Smooth muscle cell (in vitro differentiated cells): ENCODE measurements around the gene SMCHD1. TPM values are rescaled to one million over a fixed set of nuclear protein-coding genes. Genes with fewer than 3 reads are reported as not detected.
"Not testable (repeated sequence)": the region's sequence is repeated elsewhere in the genome, so short reads cannot be mapped to it uniquely, and the experiment has no call there.

Source experiments
- DNase-seq: peaks from one replicate; lab custom pipeline; 2025; ENCODE audit not compliant: unreplicated experiment; lab: John Stamatoyannopoulos, UW
- H2AFZ ChIP-seq: fragments of 200-600 bp; sonication (generic); 2 replicates; pipeline ENCODE4 v1.6.0; 2016; ENCODE audit warnings: antibody characterized with exemption, low read depth, mild to moderate bottlenecking
- H3F3A ChIP-seq: fragments of 200-600 bp; sonication (generic); 2 replicates; pipeline ENCODE4 v1.6.0; 2017; ENCODE audit warnings: antibody characterized with exemption, low read depth
- H3K27ac ChIP-seq: fragments of 200-600 bp; sonication (generic); 2 replicates; pipeline ENCODE4 v1.5.1; 2016; ENCODE audit warnings: low read depth, mild to moderate bottlenecking
- H3K27me3 ChIP-seq: fragments of 200-600 bp; sonication (generic); 2 replicates; pipeline ENCODE4 v1.6.1; 2016; ENCODE audit warnings: low read depth, mild to moderate bottlenecking
- H3K36me3 ChIP-seq: fragments of 200-600 bp; sonication (generic); 2 replicates; pipeline ENCODE4 v1.5.1; 2016; ENCODE audit warnings: low read depth
- H3K4me1 ChIP-seq: fragments of 200-600 bp; sonication (generic); 2 replicates; pipeline ENCODE4 v1.5.1; 2016; ENCODE audit warnings: low read depth
- H3K4me2 ChIP-seq: fragments of 200-600 bp; sonication (generic); 2 replicates; pipeline ENCODE4 v1.6.0; 2016; ENCODE audit warnings: mild to moderate bottlenecking
- H3K4me3 ChIP-seq: fragments of 200-600 bp; sonication (generic); 2 replicates; pipeline ENCODE4 v1.5.1; 2016; ENCODE audit warnings: mild to moderate bottlenecking
- H3K79me2 ChIP-seq: fragments of 200-600 bp; sonication (generic); 2 replicates; pipeline ENCODE4 v1.6.0; 2016; ENCODE audit warnings: low read depth, mild to moderate bottlenecking
- H3K9ac ChIP-seq: fragments of 200-600 bp; sonication (generic); 2 replicates; pipeline ENCODE4 v1.6.0; 2016; ENCODE audit warnings: low read depth
- H3K9me3 ChIP-seq: fragments of 200-600 bp; sonication (generic); replicated peaks from 2 replicates; pipeline ENCODE4 v1.5.1; 2016; ENCODE audit warnings: low read depth
- H4K20me1 ChIP-seq: fragments of 200-600 bp; sonication (generic); 2 replicates; pipeline ENCODE4 v1.6.0; 2016; ENCODE audit warnings: low read depth
- CTCF ChIP-seq: fragments of 200-600 bp; sonication (generic); IDR thresholded peaks from 2 replicates; pipeline ENCODE4 v1.5.1; 2017; ENCODE audit warnings: borderline replicate concordance, mild to moderate bottlenecking, antibody characterized with exemption; ENCODE audit not compliant: insufficient read depth, poor library complexity, severe bottlenecking
- WGBS: methylation state at CpG from one replicate; pipeline ENCODE4 v1.1.7; 2016; ENCODE audit warnings: low lambda C conversion rate; 5-methylcytosine and 5-hydroxymethylcytosine counted together
- polyA plus RNA-seq: library from polyadenylated mRNA; unstranded; fragments of >200 nt; fragmentation: Nextera tagmentation; extraction: Ambion mirVana; gene quantifications from 2 replicates; pipeline ENCODE4 v1.2.1, GENCODE V29; 2016
- total RNA-seq: library from RNA; depleted of rRNA; stranded (reverse); fragments of >200 nt; gene quantifications from 2 replicates; pipeline ENCODE4 v1.2.3, GENCODE V29; 2014

SMCHD1 gene
- total and polyA plus RNA-seq, 2 experiments from 2014 or later: 5.9 to 46.3 TPM

GRCh38 chr18:2719040-2719439 is 63.5 kb downstream of the SMCHD1 start:
- Histone ChIP-seq H4K20me1 (peaks cover 45% of the 10 kb centered on the region), H3K27ac (no peak overlapping the region), H3K36me3 (peaks cover 16% of the 10 kb centered on the region), H3K9ac (no peak overlapping the region), H3K4me3 (no peak overlapping the region), H2AFZ (no peak overlapping the region), H3F3A (no peaks in the 10 kb centered on the region), H3K4me1 (no peaks in the 10 kb centered on the region), H3K4me2 (no peak overlapping the region), H3K79me2 (peaks cover 1% of the 10 kb centered on the region), H3K9me3 (no peaks in the 10 kb centered on the region), H3K27me3 (no peaks in the 10 kb centered on the region)
- no peak for TF ChIP-seq CTCF
- DNase-seq: no peak
- WGBS: 98% methylated on average over 2 of the region's 2 CpGs

GRCh38 chr18:2723207-2723606 is 67.7 kb downstream of the SMCHD1 start:
- Histone ChIP-seq H3K27me3 (no peaks in the 10 kb centered on the region), H2AFZ (no peak overlapping the region), H3K4me3 (no peak overlapping the region), H4K20me1 (peaks cover 19% of the 10 kb centered on the region), H3K4me1 (no peaks in the 10 kb centered on the region), H3K9ac (no peak overlapping the region), H3K4me2 (no peak overlapping the region), H3K79me2 (no peaks in the 10 kb centered on the region), H3K27ac (no peak overlapping the region), H3K9me3 (no peaks in the 10 kb centered on the region), H3F3A (no peaks in the 10 kb centered on the region), H3K36me3 (peaks cover 45% of the 10 kb centered on the region)
- no peak for TF ChIP-seq CTCF
- WGBS: 81% methylated on average over 1 of the region's 1 CpG
- DNase-seq: no peak

- H3K9ac ChIP-seq: no peak overlapping the region
- H3K9me3 ChIP-seq: no peaks in the 10 kb centered on the region
- H3K4me2 ChIP-seq: no peak overlapping the region
- no peaks in the 10 kb centered on the region for H3K4me1 ChIP-seq
- H4K20me1 ChIP-seq: peaks cover 5% of the 10 kb centered on the region
- TF ChIP-seq CTCF: no peak
- no peaks in the 10 kb centered on the region for H3F3A ChIP-seq
- no peaks in the 10 kb centered on the region for H3K27me3 ChIP-seq
- H3K79me2 ChIP-seq: no peaks in the 10 kb centered on the region
- 97% methylated on average over 1 of the region's 1 CpG for WGBS
- no peak overlapping the region for H3K4me3 ChIP-seq
- no peak overlapping the region for H3K27ac ChIP-seq
- DNase-seq: no peak
- peaks cover 65% of the 10 kb centered on the region for H3K36me3 ChIP-seq
- no peak overlapping the region for H2AFZ ChIP-seq
Measured at GRCh38 chr18:2729757-2730156, 74.2 kb downstream of the SMCHD1 start.

GRCh38 chr18:2736823-2737222 is 81.3 kb downstream of the SMCHD1 start:
- Histone ChIP-seq H3K9me3 (no peaks in the 10 kb centered on the region), H3K36me3 (peaks cover 48% of the 10 kb centered on the region), H3K9ac (no peak overlapping the region), H3K27me3 (no peaks in the 10 kb centered on the region), H3K27ac (no peak overlapping the region), H3F3A (no peaks in the 10 kb centered on the region), H4K20me1 (no peaks in the 10 kb centered on the region), H2AFZ (no peak overlapping the region), H3K4me1 (no peaks in the 10 kb centered on the region), H3K4me2 (no peak overlapping the region), H3K4me3 (no peak overlapping the region), H3K79me2 (no peaks in the 10 kb centered on the region)
- WGBS: 97% methylated on average over 3 of the region's 3 CpGs
- DNase-seq: no peak
- TF ChIP-seq CTCF: no peak

- not testable (repeated sequence) for H3F3A ChIP-seq, H3K9ac ChIP-seq, H3K4me2 ChIP-seq, H3K27me3 ChIP-seq, H3K4me1 ChIP-seq, H3K4me3 ChIP-seq, H4K20me1 ChIP-seq, DNase-seq, H3K27ac ChIP-seq, H3K9me3 ChIP-seq, H2AFZ ChIP-seq, H3K79me2 ChIP-seq
- peaks cover 24% of the 10 kb centered on the region for H3K36me3 ChIP-seq
- 100% methylated on average over 3 of the region's 3 CpGs for WGBS
Measured at GRCh38 chr18:2740082-2740481, 84.6 kb downstream of the SMCHD1 start.
